Mucosa of descending colon (tissue), 3 donors: ENCODE measurements around the gene ACAD9. TPM values are rescaled to one million over a fixed set of nuclear protein-coding genes. Genes with fewer than 3 reads are reported as not detected.

Experiments used
- ATAC-seq: fragments of 200-7000 bp; cut with Tn5 transposase; one replicate; pipeline ENCODE4 v1.9.1; 2020; ENCODE audit warnings: mild to moderate bottlenecking, moderate library complexity
- DNase-seq, 3 donors: peaks; one replicate each; pipeline ENCODE4 v3.0.0-alpha.2; 2020
- H3K36me3 ChIP-seq: fragments of 200-600 bp; one replicate; pipeline ENCODE4 v1.8.0; 2021; ENCODE audit warnings: low read depth, mild to moderate bottlenecking
- H3K4me1 ChIP-seq: fragments of 200-600 bp; one replicate; pipeline ENCODE4 v1.8.0; 2021; ENCODE audit warnings: low read depth, mild to moderate bottlenecking
- H3K4me3 ChIP-seq: fragments of 200-600 bp; one replicate; pipeline ENCODE4 v1.8.0; 2021; ENCODE audit warnings: mild to moderate bottlenecking
- H3K9me3 ChIP-seq: fragments of 200-600 bp; one replicate; pipeline ENCODE4 v1.8.0; 2021; ENCODE audit warnings: mild to moderate bottlenecking
- intact Hi-C, 2 donors: fragments of 100-400 bp; cut with DNase I in 1 of 2; cut with micrococcal nuclease in 1 of 2; formaldehyde crosslinking; loops; one replicate each; pipeline versions ENCODE4 v1.11.0 to v1.11.1; 2022; cut with DNase I, micrococcal nuclease
- total RNA-seq, 3 donors: library from RNA; stranded (reverse); fragmentation: NEBNext Ultra II Directional in 2 of 3; extraction: Animal tissue kit (Norgen Biotek cat#: 25700) in 2 of 3; gene quantifications; one replicate each; pipeline versions ENCODE4 v1.2.1 to v1.2.4, GENCODE V29; 2021 to 2023
- TF ChIP-seq, protein P1 (sequence below): fragments of 200-600 bp; IDR thresholded peaks from one replicate; pipeline ENCODE4 v1.8.0; 2022; ENCODE audit warnings: antibody characterized with exemption, mild to moderate bottlenecking
- donor health status: DM: no; HTN: no; CAD: no; lungs with moderate emphysema.
- donor health status: DM: no; HTN: no; CAD: no.
- donor health status: DM: no; HTN: yes; CAD: no.

Gene ACAD9
- total RNA-seq, 3 donors from 2014 or later = 42.7 to 43.9 (median 43.8) TPM

DNA sequence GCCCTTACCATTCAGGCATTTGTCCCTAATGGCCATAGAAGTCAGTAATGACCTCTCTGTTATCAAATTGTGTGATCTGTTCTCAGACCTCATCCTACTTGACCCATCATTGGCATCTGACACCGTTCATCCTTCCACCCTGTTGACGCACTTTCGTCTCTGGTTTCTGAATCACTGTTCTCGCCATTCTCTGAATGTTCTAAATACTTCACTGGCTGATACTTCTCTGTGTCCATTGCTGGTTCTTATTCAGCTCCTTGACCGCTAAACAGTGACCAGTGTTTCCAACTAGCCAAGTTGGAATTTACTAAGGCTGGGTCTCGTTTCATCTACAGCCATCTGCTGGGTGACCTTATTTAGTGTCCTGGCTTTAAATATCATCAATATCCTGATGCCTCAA lies 2.2 kb downstream of the ACAD9 start:
- H3K36me3 ChIP-seq = no peaks in the 10 kb centered on the region
- H3K4me3 ChIP-seq = no peak overlapping the region
- TF ChIP-seq, protein P1, sequence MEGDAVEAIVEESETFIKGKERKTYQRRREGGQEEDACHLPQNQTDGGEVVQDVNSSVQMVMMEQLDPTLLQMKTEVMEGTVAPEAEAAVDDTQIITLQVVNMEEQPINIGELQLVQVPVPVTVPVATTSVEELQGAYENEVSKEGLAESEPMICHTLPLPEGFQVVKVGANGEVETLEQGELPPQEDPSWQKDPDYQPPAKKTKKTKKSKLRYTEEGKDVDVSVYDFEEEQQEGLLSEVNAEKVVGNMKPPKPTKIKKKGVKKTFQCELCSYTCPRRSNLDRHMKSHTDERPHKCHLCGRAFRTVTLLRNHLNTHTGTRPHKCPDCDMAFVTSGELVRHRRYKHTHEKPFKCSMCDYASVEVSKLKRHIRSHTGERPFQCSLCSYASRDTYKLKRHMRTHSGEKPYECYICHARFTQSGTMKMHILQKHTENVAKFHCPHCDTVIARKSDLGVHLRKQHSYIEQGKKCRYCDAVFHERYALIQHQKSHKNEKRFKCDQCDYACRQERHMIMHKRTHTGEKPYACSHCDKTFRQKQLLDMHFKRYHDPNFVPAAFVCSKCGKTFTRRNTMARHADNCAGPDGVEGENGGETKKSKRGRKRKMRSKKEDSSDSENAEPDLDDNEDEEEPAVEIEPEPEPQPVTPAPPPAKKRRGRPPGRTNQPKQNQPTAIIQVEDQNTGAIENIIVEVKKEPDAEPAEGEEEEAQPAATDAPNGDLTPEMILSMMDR = no peak
- ATAC-seq (no peak), DNase-seq (no peak)
- H3K9me3 ChIP-seq = no peaks in the 10 kb centered on the region
- peaks cover 18% of the 10 kb centered on the region for H3K4me1 ChIP-seq
- intact Hi-C loops = no loop called here

DNA sequence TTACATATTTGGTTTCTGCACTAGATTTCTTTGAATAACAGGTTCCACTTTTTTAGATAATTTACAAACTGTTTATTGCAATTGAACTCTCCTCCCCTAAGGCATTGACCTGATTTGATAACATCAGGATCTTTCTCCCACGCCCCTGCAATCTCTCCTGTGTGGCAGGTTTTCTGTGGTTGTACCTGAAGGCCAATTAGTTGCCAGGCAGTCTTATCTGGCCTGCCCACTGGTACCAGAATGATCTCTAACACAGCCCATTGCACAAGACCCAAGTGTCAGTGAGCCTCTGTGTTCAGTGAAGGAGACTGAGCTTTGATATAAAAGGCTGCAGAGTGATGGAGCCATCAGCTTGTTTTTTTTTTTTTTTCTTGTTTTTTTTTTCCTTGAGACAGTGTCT lies 3.3 kb downstream of the ACAD9 start:
- Histone ChIP-seq H3K4me1 (peaks cover 18% of the 10 kb centered on the region), H3K4me3 (no peak overlapping the region), H3K36me3 (no peaks in the 10 kb centered on the region), H3K9me3 (no peaks in the 10 kb centered on the region)
- no peak for ATAC-seq
- intact Hi-C loops = no loop called here
- DNase-seq = no peak
- TF ChIP-seq, protein P1 = no peak

DNA sequence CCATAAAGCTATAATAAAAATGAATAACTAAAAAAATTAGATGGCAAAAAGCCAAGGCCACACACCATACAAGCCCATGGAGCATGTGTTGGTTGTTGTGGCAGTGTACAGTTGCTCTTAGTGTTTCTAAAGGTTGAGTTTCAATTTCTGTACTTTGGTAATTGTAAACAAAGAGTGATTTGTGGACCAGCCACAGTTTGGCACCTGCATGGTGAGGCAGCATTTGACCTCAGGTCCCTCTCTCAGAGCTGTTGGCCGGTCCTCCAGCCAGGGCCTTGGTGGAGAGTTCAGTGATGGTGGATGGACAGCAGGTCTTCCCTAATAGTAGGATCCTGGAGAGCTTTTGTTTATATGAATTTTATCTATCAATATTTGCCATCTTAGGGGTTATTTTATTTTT lies 5.6 kb downstream of the ACAD9 start:
- TF ChIP-seq, protein P1 = no peak
- ATAC-seq (no peak), DNase-seq (no peak)
- Histone ChIP-seq H3K4me3 (no peak overlapping the region), H3K9me3 (no peaks in the 10 kb centered on the region), H3K4me1 (peaks cover 8% of the 10 kb centered on the region), H3K36me3 (no peaks in the 10 kb centered on the region)
- intact Hi-C loops = no loop called here

DNA sequence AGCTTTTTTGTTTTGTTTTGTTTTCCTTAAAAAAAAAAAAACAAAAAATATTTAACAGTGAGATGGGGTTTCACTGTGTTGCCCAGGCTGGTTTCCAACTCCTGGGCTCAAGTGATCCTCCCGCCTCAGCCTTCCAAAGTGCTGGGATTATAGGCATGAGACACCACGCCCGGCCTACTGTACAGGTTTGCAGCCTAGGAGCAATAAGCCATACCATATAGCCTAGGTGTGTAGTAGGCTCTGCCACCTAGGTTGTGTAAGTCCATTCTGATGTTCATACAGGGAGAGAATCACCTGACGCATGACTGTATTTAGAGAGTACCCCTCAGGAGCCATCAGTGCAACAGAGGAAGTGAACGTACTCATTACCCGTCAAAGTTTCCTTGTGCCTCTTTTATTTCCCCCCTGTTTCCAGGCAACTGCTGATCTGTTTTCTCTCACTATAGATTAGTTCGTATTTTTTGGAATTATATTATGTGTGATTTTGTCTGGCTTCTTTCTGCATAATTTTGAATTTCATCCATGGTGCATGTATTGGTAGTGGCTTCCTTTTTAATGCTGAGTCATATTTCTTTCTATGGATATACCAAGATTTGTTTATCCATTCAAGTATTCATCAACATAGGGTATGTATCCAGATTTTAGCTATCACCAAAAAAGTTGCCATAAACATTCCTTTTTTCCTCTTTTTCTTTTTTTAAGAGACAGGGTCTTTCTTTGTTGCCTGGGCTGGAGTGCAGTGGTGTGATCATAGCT lies 9.9 kb downstream of the ACAD9 start:
- Histone ChIP-seq H3K4me3 (no peak overlapping the region), H3K36me3 (no peaks in the 10 kb centered on the region), H3K4me1 (no peaks in the 10 kb centered on the region), H3K9me3 (no peaks in the 10 kb centered on the region)
- TF ChIP-seq, protein P1 = no peak
- peak; percentile 35 for ATAC-seq
- intact Hi-C loops = no loop called here
- DNase-seq = no peak

DNA sequence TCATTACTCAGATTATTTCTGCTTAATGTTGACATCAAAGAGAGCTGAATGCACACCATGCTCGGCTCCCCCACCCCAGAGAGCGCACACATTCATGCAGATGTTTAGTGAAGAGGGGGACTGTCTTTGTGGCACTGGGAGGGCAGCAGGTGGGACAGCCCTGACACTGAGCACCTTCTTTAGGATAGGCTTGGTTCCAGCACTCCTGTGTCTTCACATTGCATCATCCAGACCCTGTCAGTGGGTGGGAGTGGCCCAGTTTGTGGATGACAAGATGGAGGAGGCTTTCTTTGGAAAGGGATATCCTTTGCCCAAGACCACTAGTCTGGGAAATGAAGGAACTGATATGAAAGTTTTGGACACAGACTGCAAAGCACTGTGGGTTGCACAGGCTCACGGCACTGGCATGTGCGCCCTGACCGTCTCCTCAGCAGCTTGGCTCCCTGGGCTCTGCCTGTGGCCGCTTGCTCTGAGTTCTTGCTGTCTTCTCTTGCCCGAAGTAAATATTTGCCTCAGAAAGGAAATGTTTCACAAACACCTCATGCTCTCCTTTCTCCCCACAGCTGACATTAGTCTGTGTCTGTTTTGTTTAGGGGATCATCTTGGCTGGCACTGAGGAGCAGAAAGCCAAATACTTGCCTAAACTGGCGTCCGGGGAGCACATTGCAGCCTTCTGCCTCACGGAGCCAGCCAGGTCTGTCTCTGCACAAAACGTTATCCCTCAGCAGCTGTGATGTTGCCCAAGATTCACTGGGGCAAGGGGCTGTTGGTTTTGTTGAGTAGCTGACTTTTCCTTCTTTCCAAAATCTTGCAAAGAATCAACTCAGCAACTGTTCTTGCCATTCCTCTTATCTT lies 16.6 kb downstream of the ACAD9 start:
- no peak for ATAC-seq
- Histone ChIP-seq H3K4me1 (no peaks in the 10 kb centered on the region), H3K4me3 (no peak overlapping the region), H3K9me3 (no peaks in the 10 kb centered on the region), H3K36me3 (peaks cover 7% of the 10 kb centered on the region)
- intact Hi-C loops = no loop called here
- DNase-seq = no peak
- TF ChIP-seq, protein P1 = no peak
